Type B pancreatic cell (in vitro differentiated cells): ENCODE results near the gene ROS1. TPM values are rescaled to one million over a fixed set of nuclear protein-coding genes. Genes with fewer than 3 reads are reported as not detected.
A peak's percentile ranks its signal among the peaks of the same experiment; 100 is the strongest.

Experiments used
- DNase-seq: peaks from one replicate; pipeline ENCODE4 v3.0.0; 2021; ENCODE audit warnings: mixed read lengths; ENCODE audit not compliant: unreplicated experiment; ENCODE audit errors: extremely low spot score
- H3K27ac Mint-ChIP-seq: 2 replicates; pipeline ENCODE4 v1.8.0; 2021; ENCODE audit warnings: mild to moderate bottlenecking, mixed read lengths
- H3K27me3 Mint-ChIP-seq: 2 replicates; pipeline ENCODE4 v1.8.0; 2021; ENCODE audit warnings: mixed read lengths
- H3K36me3 Mint-ChIP-seq: 2 replicates; pipeline ENCODE4 v1.8.0; 2021; ENCODE audit warnings: mixed read lengths
- H3K4me1 Mint-ChIP-seq: one replicate; pipeline ENCODE4 v1.8.0; 2021; ENCODE audit warnings: mixed read lengths; ENCODE audit not compliant: unreplicated experiment
- H3K4me3 Mint-ChIP-seq: 2 replicates; pipeline ENCODE4 v1.8.0; 2021; ENCODE audit warnings: mild to moderate bottlenecking, mixed read lengths
- H3K9me3 Mint-ChIP-seq: 2 replicates; pipeline ENCODE4 v1.8.0; 2021; ENCODE audit warnings: mixed read lengths
- CTCF ChIP-seq: fragments of 200-600 bp; sonication (generic); conservative IDR thresholded peaks from 2 replicates; pipeline ENCODE4 v1.5.0; 2021; ENCODE audit warnings: antibody characterized with exemption, mild to moderate bottlenecking
- total RNA-seq: library from RNA; stranded (reverse); gene quantifications from 2 replicates; pipeline ENCODE4 v1.2.1, GENCODE V29; 2021; ENCODE audit warnings: low replicate concordance

The ROS1 gene
- total RNA-seq, 1 donor from 2014 or later = 0.19 TPM

GRCh38 chr6:117409863-117410262, 15.9 kb downstream of the ROS1 start:
- peaks cover 12% of the 10 kb centered on the region for H3K27me3 Mint-ChIP-seq
- no peak overlapping the region for H3K4me3 Mint-ChIP-seq

GRCh38 chr6:117409420-117409819, 16.3 kb downstream of the ROS1 start:
- no peaks in the 10 kb centered on the region for H3K9me3 Mint-ChIP-seq
- H3K36me3 Mint-ChIP-seq = no peaks in the 10 kb centered on the region
- no peak overlapping the region for H3K4me3 Mint-ChIP-seq
- no peak for TF ChIP-seq CTCF
- H3K27me3 Mint-ChIP-seq = peaks cover 12% of the 10 kb centered on the region
- no peak overlapping the region for H3K27ac Mint-ChIP-seq
- no peaks in the 10 kb centered on the region for H3K4me1 Mint-ChIP-seq
- DNase-seq = no peak

More at GRCh38 chr6:117409863-117410262, 15.9 kb downstream of the ROS1 start:
- DNase-seq = no peak
- Mint-ChIP-seq H3K36me3 (no peaks in the 10 kb centered on the region), H3K9me3 (no peaks in the 10 kb centered on the region), H3K4me1 (no peaks in the 10 kb centered on the region), H3K27ac (no peak overlapping the region)
- no peak for TF ChIP-seq CTCF

GRCh38 chr6:117404548-117404947, 21.2 kb downstream of the ROS1 start:
- Mint-ChIP-seq H3K9me3 (no peaks in the 10 kb centered on the region), H3K27ac (no peak overlapping the region), H3K36me3 (no peaks in the 10 kb centered on the region), H3K27me3 (no peaks in the 10 kb centered on the region), H3K4me1 (no peaks in the 10 kb centered on the region), H3K4me3 (no peak overlapping the region)
- no peak for DNase-seq
- peak; percentile 38 for TF ChIP-seq CTCF

DNA sequence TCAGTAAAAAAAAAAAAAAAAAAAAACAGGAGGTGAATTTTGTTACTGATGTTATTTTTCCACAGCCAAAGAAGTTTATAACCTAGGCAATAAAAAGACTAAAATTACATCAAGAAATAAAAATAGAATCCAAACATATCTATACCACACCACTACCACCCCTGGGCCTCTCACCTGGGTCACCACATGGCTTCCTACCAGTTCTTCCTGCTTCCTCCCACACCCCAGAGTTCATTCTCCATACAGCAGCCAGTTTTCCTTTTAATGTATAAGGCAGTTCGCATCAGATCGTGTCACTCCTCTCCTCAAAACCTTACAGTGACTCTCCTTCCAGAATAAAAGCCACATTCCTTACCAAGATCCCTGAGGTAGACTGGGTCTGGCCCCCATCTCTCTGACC, 23.9 kb downstream of the ROS1 start:
- TF ChIP-seq CTCF = no peak
- no peaks in the 10 kb centered on the region for H3K9me3 Mint-ChIP-seq
- no peak for DNase-seq

DNA sequence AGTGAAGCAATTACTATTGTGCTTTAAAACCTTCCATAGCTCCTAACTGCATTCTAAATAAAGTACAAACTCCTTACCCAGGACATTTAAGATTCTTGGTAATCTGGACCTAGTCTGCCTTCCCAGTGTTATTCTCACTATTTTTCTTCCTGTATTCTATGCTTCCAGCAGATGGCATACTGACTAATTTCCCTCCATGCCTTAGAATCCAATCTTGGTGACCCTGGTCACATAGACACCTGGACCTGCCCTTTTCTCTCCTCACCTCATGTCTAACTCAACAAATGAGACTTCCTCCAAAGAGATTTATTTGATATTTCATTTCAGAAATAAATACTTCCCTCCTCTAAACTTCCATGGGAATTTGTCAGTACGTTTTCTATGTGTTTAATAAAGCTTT, 25.8 kb downstream of the ROS1 start:
- Mint-ChIP-seq H3K27me3 (no peaks in the 10 kb centered on the region), H3K27ac (no peak overlapping the region), H3K4me1 (no peaks in the 10 kb centered on the region), H3K36me3 (no peaks in the 10 kb centered on the region), H3K9me3 (no peaks in the 10 kb centered on the region), H3K4me3 (no peak overlapping the region)
- DNase-seq = no peak
- peak; percentile 37 for TF ChIP-seq CTCF

More for the DNA sequence above, 23.9 kb downstream of the ROS1 start:
- no peaks in the 10 kb centered on the region for H3K27me3 Mint-ChIP-seq
- no peaks in the 10 kb centered on the region for H3K4me1 Mint-ChIP-seq
- no peak overlapping the region for H3K4me3 Mint-ChIP-seq
- H3K36me3 Mint-ChIP-seq = no peaks in the 10 kb centered on the region
- H3K27ac Mint-ChIP-seq = no peak overlapping the region

- H3K4me3 Mint-ChIP-seq = no peak overlapping the region
- no peaks in the 10 kb centered on the region for H3K4me1 Mint-ChIP-seq
These were observed 26.6 kb downstream of the ROS1 start for GRCh38 chr6:117399126-117399525.

More at GRCh38 chr6:117399126-117399525, 26.6 kb downstream of the ROS1 start:
- DNase-seq = no peak
- Mint-ChIP-seq H3K27ac (no peak overlapping the region), H3K9me3 (no peaks in the 10 kb centered on the region), H3K36me3 (no peaks in the 10 kb centered on the region), H3K27me3 (no peaks in the 10 kb centered on the region)
- no peak for TF ChIP-seq CTCF
